Gastroesophageal sphincter (tissue), 3 donors: ENCODE data around the gene ANP32A.

Source experiments
- POLR2A ChIP-seq, 2 donors: fragments of 450-650 bp; IDR thresholded peaks; one replicate each; pipeline ENCODE4 v1.6.1; 2017; ENCODE audit warnings: antibody characterized with exemption in 2 of 2, mild to moderate bottlenecking in 2 of 2, moderate library complexity in 1 of 2
- POLR2AphosphoS5 ChIP-seq: sonication (generic); formaldehyde crosslinking; IDR thresholded peaks from one replicate; pipeline ENCODE4 v1.6.1; 2017; ENCODE audit warnings: antibody characterized with exemption
- TF ChIP-seq, protein P1 (sequence below), 4 experiments: fragments of 200-600 bp in 2 of 4; fragments of 450-650 bp in 2 of 4; sonication (generic) in 1 of 4; IDR thresholded peaks; one replicate each; pipeline ENCODE4 v1.5.1; 2017 to 2019; ENCODE audit warnings: antibody characterized with exemption in 4 of 4, mild to moderate bottlenecking in 2 of 4, moderate library complexity in 2 of 4

DNA sequence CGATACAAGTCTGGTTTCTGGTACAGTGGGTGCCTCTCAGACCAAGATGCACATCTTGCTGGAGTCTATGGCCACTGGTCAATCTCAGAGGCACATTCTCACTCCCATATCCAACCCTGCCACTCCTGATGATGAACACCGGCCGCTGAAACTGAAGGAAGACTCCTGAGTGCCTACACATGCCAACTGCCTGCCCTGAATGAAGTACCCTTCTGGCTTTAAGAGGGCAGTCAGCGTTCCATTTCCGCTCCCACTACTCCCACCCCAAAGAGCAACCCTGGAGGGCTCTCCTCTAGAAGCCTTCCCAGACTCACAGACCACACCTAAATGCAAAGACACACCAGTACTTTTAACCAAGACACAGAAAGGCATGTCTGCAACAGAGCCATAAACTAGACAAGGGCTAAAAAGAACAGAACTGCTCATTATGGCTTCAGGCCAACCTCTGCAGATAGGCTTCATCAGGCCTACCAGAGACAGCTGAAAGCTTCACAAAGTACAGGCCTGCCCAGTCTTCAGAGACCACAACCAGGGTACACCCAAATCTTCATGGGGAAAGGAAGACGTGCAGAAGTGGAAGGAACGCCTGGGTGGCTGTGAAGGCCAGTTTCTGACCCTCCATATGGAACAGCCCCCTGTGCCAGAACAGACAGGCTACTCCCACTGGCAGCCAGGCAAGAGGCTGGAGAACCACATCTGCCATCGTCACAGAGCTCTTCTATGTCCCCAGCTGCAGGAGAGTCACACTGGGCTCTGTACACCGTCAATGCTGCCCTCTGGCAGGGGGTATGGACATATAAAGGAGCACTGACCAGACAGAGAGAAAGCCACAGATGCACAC, 14.3 kb downstream of the ANP32A start:
- no peak for TF ChIP-seq POLR2AphosphoS5
- TF ChIP-seq POLR2A (IDR thresholded peaks at IDR 0.05) = no peak
- TF ChIP-seq, protein P1, sequence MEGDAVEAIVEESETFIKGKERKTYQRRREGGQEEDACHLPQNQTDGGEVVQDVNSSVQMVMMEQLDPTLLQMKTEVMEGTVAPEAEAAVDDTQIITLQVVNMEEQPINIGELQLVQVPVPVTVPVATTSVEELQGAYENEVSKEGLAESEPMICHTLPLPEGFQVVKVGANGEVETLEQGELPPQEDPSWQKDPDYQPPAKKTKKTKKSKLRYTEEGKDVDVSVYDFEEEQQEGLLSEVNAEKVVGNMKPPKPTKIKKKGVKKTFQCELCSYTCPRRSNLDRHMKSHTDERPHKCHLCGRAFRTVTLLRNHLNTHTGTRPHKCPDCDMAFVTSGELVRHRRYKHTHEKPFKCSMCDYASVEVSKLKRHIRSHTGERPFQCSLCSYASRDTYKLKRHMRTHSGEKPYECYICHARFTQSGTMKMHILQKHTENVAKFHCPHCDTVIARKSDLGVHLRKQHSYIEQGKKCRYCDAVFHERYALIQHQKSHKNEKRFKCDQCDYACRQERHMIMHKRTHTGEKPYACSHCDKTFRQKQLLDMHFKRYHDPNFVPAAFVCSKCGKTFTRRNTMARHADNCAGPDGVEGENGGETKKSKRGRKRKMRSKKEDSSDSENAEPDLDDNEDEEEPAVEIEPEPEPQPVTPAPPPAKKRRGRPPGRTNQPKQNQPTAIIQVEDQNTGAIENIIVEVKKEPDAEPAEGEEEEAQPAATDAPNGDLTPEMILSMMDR (IDR thresholded peaks at IDR 0.05) = no peak
